HL-60 (cell line): ENCODE measurements around the gene TIGAR.

Source experiments
- DNase-seq, 2 experiments: peaks; one replicate each; pipeline ENCODE4 v3.0.0-alpha.2; 2010 to 2020; ENCODE audit warnings: low read depth in 1 of 2, low spot score in 1 of 2
- H3K27ac ChIP-seq: fragments of 250-450 bp; sonication (Bioruptor Pico); replicated peaks from 2 replicates; pipeline ENCODE4 v1.5.1; 2020; ENCODE audit warnings: mild to moderate bottlenecking, moderate library complexity
- H3K27me3 ChIP-seq: fragments of 250-450 bp; sonication (Bioruptor Pico); 2 replicates; pipeline ENCODE4 v1.5.1; 2021; ENCODE audit warnings: mild to moderate bottlenecking, moderate library complexity; ENCODE audit not compliant: insufficient read depth, poor library complexity, severe bottlenecking
- H3K4me3 ChIP-seq: replicated peaks from 2 replicates; pipeline ENCODE4 v1.5.1; 2011; ENCODE audit warnings: mild to moderate bottlenecking, control low read depth, low read length; ENCODE audit not compliant: insufficient read depth
- GABPA ChIP-seq: IDR thresholded peaks from 2 replicates; pipeline ENCODE4 v1.6.1; 2012; ENCODE audit warnings: low read depth
- POLR2AphosphoS5 ChIP-seq: IDR thresholded peaks from 2 replicates; pipeline ENCODE4 v1.6.1; 2012; ENCODE audit warnings: low read depth
- SPI1 ChIP-seq: IDR thresholded peaks from 2 replicates; pipeline ENCODE4 v1.6.1; 2012; ENCODE audit warnings: low read depth, mild to moderate bottlenecking, borderline replicate concordance
- TF ChIP-seq, protein P1 (sequence below): IDR thresholded peaks from one replicate; pipeline ENCODE4 v1.5.1; 2011; ENCODE audit warnings: low read length, control low read depth, inconsistent platforms; ENCODE audit not compliant: insufficient read depth
- TF ChIP-seq, protein P2 (sequence below): IDR thresholded peaks from 2 replicates; pipeline ENCODE4 v1.6.1; 2012; ENCODE audit warnings: low read depth; ENCODE audit not compliant: insufficient replicate concordance

The TIGAR gene

DNA sequence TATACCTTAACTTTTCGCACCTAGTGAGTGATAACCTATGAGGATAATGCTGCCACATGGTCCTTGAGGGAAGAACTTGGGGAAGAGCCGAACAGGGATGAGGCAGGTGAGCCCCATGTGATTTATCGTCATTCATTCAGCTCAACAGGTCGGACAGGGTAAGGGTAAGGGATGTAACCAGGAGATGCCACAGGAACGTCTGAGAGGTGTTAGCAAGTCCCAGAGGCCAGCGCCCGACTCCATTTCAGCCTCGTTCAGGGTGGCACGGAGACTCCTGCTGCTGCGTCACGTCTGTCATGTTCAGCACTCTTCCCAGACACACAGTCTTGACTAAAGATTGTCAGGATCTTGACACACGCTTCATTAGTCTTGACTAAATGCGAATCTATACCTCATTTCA lies 23.4 kb upstream of the TIGAR start:
- Histone ChIP-seq H3K27ac (no peak overlapping the region), H3K4me3 (no peak overlapping the region), H3K27me3 (no peaks in the 10 kb centered on the region)
- TF ChIP-seq, protein P1, sequence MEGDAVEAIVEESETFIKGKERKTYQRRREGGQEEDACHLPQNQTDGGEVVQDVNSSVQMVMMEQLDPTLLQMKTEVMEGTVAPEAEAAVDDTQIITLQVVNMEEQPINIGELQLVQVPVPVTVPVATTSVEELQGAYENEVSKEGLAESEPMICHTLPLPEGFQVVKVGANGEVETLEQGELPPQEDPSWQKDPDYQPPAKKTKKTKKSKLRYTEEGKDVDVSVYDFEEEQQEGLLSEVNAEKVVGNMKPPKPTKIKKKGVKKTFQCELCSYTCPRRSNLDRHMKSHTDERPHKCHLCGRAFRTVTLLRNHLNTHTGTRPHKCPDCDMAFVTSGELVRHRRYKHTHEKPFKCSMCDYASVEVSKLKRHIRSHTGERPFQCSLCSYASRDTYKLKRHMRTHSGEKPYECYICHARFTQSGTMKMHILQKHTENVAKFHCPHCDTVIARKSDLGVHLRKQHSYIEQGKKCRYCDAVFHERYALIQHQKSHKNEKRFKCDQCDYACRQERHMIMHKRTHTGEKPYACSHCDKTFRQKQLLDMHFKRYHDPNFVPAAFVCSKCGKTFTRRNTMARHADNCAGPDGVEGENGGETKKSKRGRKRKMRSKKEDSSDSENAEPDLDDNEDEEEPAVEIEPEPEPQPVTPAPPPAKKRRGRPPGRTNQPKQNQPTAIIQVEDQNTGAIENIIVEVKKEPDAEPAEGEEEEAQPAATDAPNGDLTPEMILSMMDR, result no peak
- TF ChIP-seq SPI1, result no peak
- TF ChIP-seq GABPA, result no peak
- TF ChIP-seq POLR2AphosphoS5, result no peak
- TF ChIP-seq, protein P2, sequence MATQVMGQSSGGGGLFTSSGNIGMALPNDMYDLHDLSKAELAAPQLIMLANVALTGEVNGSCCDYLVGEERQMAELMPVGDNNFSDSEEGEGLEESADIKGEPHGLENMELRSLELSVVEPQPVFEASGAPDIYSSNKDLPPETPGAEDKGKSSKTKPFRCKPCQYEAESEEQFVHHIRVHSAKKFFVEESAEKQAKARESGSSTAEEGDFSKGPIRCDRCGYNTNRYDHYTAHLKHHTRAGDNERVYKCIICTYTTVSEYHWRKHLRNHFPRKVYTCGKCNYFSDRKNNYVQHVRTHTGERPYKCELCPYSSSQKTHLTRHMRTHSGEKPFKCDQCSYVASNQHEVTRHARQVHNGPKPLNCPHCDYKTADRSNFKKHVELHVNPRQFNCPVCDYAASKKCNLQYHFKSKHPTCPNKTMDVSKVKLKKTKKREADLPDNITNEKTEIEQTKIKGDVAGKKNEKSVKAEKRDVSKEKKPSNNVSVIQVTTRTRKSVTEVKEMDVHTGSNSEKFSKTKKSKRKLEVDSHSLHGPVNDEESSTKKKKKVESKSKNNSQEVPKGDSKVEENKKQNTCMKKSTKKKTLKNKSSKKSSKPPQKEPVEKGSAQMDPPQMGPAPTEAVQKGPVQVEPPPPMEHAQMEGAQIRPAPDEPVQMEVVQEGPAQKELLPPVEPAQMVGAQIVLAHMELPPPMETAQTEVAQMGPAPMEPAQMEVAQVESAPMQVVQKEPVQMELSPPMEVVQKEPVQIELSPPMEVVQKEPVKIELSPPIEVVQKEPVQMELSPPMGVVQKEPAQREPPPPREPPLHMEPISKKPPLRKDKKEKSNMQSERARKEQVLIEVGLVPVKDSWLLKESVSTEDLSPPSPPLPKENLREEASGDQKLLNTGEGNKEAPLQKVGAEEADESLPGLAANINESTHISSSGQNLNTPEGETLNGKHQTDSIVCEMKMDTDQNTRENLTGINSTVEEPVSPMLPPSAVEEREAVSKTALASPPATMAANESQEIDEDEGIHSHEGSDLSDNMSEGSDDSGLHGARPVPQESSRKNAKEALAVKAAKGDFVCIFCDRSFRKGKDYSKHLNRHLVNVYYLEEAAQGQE, result no peak
- DNase-seq, result no peak

DNA sequence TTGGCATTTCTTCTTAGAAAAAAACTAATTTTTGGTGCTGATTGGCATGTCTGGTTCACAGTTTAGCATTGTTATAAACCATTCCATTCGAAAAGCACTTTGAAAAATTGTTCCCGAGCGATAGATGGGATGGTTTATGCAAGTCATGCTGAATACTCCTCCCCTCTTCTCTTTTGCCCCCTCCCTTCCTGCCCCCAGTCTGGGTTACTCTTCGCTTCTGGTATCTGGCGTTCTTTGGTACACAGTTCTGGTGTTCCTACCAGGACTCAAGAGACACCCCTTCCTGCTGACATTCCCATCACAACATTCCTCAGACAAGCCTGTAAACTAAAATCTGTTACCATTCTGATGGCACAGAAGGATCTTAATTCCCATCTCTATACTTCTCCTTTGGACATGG lies 20.1 kb upstream of the TIGAR start:
- Histone ChIP-seq H3K4me3 (no peak overlapping the region), H3K27me3 (no peaks in the 10 kb centered on the region), H3K27ac (no peak overlapping the region)
- TF ChIP-seq, protein P2, result no peak
- TF ChIP-seq, protein P1, result no peak
- TF ChIP-seq POLR2AphosphoS5 (no peak), SPI1 (no peak)
- DNase-seq, result no peak

DNA sequence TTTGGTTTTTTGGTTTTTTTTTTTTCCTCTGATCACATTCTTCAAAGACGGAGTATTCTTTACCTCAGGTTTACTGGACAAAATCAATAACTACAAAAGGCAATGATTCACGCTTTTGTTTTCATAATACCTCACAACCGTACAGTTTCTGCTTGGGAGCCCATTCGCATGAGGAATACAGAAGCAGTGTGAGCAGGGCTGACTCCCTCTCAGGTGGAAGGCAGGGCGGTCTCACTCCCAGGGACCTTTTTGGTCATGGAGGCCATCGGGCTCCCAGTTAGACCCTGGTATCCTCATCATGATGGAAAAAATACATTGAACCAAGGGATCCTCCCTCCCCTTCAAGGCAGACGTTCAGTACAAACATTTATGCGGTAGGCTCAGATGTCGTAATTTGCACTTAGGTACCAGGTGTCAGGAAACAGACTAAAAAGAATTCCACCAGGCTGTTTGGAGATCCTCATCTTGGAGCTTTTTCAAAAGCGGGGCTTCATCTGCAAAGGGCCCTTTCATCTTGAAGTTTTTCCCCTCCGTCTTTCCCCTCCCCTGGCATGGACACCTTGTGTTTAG lies 19.0 kb upstream of the TIGAR start:
- DNase-seq, result no peak
- Histone ChIP-seq H3K27me3 (no peaks in the 10 kb centered on the region), H3K4me3 (no peak overlapping the region), H3K27ac (no peak overlapping the region)
- TF ChIP-seq SPI1 (no peak), GABPA (no peak), POLR2AphosphoS5 (no peak)
- TF ChIP-seq, protein P1, result no peak
- TF ChIP-seq, protein P2, result no peak
